Endothelial cell of umbilical vein (primary cell): ENCODE measurements around the gene DLG1.

Experiments
- EZH2 ChIP-seq: IDR thresholded peaks from 2 replicates; pipeline ENCODE4 v1.6.1; 2012; ENCODE audit warnings: borderline replicate concordance, low read depth, mild to moderate bottlenecking, moderate library complexity, low read length, inconsistent platforms; ENCODE audit not compliant: severe bottlenecking
- FOS ChIP-seq: IDR thresholded peaks from 2 replicates; pipeline ENCODE4 v1.6.1; 2011; ENCODE audit warnings: mild to moderate bottlenecking, low read length, moderate library complexity, borderline replicate concordance; ENCODE audit not compliant: insufficient read depth
- GATA2 ChIP-seq: IDR thresholded peaks from 2 replicates; pipeline ENCODE4 v1.7.0; 2011; ENCODE audit warnings: low read depth, mild to moderate bottlenecking, moderate library complexity, mixed read lengths, low read length; ENCODE audit not compliant: insufficient read length, insufficient read depth
- JUN ChIP-seq: IDR thresholded peaks from 2 replicates; pipeline ENCODE4 v1.6.1; 2011; ENCODE audit warnings: borderline replicate concordance, low read depth; ENCODE audit not compliant: insufficient read length, insufficient read depth
- MYC ChIP-seq: IDR thresholded peaks from one replicate; pipeline ENCODE4 v1.6.1; 2011; ENCODE audit warnings: mild to moderate bottlenecking, low read depth, low read length
- POLR2A ChIP-seq: IDR thresholded peaks from 2 replicates; pipeline ENCODE4 v1.6.1; 2012; ENCODE audit warnings: low read depth, mild to moderate bottlenecking, control low read depth, low read length
- POLR2AphosphoS5 ChIP-seq: IDR thresholded peaks from 2 replicates; pipeline ENCODE4 v1.6.1; 2012; ENCODE audit warnings: low read depth, mild to moderate bottlenecking, control low read depth, low read length, moderate library complexity; ENCODE audit not compliant: insufficient read depth
- TF ChIP-seq, protein P1 (sequence below), 2 donors: IDR thresholded peaks; 1 replicate in 1 of 2; 2 replicates in 1 of 2; pipeline ENCODE4 v1.5.1; 2011; ENCODE audit warnings: low read length in 2 of 2, mild to moderate bottlenecking in 2 of 2, moderate library complexity in 2 of 2, control low read depth in 1 of 2, inconsistent platforms in 1 of 2, low read depth in 1 of 2; ENCODE audit not compliant: insufficient read depth in 1 of 2; ENCODE audit errors: extremely low read depth in 1 of 2
- TF ChIP-seq, protein P2 (sequence below): IDR thresholded peaks from 2 replicates; pipeline ENCODE4 v1.6.1; 2011; ENCODE audit not compliant: insufficient read depth, insufficient read length

DNA sequence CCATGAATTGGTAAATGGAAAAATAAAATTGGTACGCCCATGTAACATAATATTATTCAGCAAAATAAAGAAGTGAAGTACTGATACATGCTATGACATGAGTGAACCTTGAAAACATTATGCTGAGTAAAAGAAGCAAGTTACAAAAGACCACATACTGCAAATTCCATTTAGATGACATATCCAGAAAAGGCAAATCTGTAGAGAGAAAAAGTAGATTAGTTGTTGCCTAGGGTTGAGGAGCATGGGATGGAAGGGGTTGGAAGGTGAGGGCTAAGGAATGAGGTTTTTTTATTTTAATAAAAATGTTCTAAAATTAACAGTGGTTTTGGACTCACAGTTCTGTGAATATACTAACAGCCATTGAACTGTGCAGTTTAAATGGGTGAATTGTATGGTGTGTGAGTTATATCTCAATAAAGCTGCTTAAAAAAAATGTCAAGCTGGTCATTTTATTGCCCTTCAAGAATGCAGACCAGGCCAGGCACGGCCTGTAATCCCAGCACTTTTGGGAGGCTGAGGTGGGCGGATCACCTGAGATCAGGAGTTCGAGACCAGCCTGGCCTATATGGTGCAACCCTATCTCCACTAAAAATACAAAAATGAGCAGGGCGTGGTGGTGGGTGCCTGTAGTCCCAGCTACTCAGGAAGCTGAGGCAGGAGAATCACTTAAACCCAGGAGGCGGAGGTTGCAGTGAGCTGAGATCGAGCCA lies 8.1 kb upstream of the DLG1 start:
- TF ChIP-seq, protein P1, sequence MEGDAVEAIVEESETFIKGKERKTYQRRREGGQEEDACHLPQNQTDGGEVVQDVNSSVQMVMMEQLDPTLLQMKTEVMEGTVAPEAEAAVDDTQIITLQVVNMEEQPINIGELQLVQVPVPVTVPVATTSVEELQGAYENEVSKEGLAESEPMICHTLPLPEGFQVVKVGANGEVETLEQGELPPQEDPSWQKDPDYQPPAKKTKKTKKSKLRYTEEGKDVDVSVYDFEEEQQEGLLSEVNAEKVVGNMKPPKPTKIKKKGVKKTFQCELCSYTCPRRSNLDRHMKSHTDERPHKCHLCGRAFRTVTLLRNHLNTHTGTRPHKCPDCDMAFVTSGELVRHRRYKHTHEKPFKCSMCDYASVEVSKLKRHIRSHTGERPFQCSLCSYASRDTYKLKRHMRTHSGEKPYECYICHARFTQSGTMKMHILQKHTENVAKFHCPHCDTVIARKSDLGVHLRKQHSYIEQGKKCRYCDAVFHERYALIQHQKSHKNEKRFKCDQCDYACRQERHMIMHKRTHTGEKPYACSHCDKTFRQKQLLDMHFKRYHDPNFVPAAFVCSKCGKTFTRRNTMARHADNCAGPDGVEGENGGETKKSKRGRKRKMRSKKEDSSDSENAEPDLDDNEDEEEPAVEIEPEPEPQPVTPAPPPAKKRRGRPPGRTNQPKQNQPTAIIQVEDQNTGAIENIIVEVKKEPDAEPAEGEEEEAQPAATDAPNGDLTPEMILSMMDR (IDR thresholded peaks at IDR 0.05; ENCODE audit: extremely low read depth in 1 of 2, insufficient read depth in 1 of 2, low read depth in 1 of 2, low read length in 2 of 2), result no peak
- no peak for TF ChIP-seq EZH2
- no peak for TF ChIP-seq POLR2A
- no peak for TF ChIP-seq POLR2AphosphoS5
- TF ChIP-seq JUN, result no peak
- TF ChIP-seq, protein P2, sequence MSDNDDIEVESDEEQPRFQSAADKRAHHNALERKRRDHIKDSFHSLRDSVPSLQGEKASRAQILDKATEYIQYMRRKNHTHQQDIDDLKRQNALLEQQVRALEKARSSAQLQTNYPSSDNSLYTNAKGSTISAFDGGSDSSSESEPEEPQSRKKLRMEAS, result no peak
- TF ChIP-seq FOS, result no peak
- TF ChIP-seq MYC, result no peak
- TF ChIP-seq GATA2, result no peak
